ENCODE data around the gene UGT1A6. TPM values are rescaled to one million over a fixed set of nuclear protein-coding genes. Genes with fewer than 3 reads are reported as not detected.
A peak's percentile ranks its signal among the peaks of the same experiment; 100 is the strongest.
"Not testable (repeated sequence)": the region's sequence is repeated elsewhere in the genome, so short reads cannot be mapped to it uniquely, and the experiment has no call there.

The UGT1A6 gene
- total and polyA plus RNA-seq, 2 donors (not counting 3 experiments of a cell fraction or from before 2014, with no cell fraction given) = not detected

DNA sequence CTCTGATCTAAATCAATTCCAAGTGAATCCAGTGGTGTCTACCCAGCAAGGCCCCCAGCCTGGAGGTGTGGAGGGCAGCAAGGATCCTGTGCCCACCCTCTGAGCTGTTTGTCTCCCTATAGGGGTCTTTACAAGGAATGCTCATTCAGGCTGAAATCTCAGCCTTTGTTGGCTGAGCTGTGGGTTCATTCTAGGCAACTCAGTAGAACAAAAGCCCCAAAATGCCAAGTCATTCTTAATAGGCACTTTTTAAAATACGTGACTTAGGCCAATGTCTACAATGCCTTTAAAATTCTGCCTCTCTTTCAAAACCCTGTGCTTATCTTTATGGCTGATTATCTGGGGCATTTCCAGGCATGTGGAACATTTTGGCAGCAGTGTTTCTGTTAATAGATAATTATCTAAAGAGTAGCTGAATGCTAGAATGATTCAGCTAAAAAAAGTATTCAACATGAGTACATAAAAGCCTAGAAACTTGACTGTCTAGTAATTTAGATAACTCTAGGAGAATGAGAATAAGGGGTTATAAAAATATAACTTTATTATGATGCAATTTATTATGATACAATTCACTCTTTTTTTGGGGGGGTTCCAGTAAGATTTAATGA is 7.4 kb downstream of the UGT1A6 start:
- FAIRE-seq (no peak), DNase-seq (ENCODE audit: low read depth, low spot score) (peak; percentile 94)
- no peaks in the 10 kb centered on the region for H3K36me3 ChIP-seq (ENCODE audit: control insufficient read depth in 2 of 2, extremely low read depth in 1 of 2, insufficient read depth in 2 of 2, low read length in 2 of 2)
- POLR2A ChIA-PET = interaction anchor here (0.8 kb wide), 1 partner anchor 213 kb away, joined by 3 read pairs; no protein-coding TSS in a partner anchor
- no peaks in the 10 kb centered on the region for H3K9me3 ChIP-seq (replicated peaks; ENCODE audit: control insufficient read depth, insufficient read depth, low read length)
- TF ChIP-seq JUN (IDR thresholded peaks at IDR 0.05; ENCODE audit: borderline replicate concordance, insufficient read depth, insufficient read length, low read depth) (peak; percentile 15), POLR2AphosphoS5 (IDR thresholded peaks at IDR 0.05; ENCODE audit: insufficient read depth, low read depth, low read length) (no peak), GATA2 (IDR thresholded peaks at IDR 0.05; ENCODE audit: insufficient read depth, insufficient read length, low read depth, low read length) (peak; percentile 13)
- no peaks in the 10 kb centered on the region for H3K9me1 ChIP-seq (replicated peaks; ENCODE audit: control insufficient read depth, extremely low read depth, insufficient read depth, low read length)
- no peaks in the 10 kb centered on the region for H4K20me1 ChIP-seq (replicated peaks; ENCODE audit: control insufficient read depth, extremely low read depth, insufficient read depth, low read length)
- peak overlapping the region; percentile 95 for H3K27ac ChIP-seq (ENCODE audit: insufficient read depth, low read depth, low read length)
- peak overlapping the region; percentile 62 for H3K9ac ChIP-seq (replicated peaks; ENCODE audit: extremely low read depth, insufficient read depth, low read length)
- no peak overlapping the region for H3K4me3 ChIP-seq (replicated peaks in 1 of 3; ENCODE audit: insufficient read depth in 1 of 3, low read depth in 1 of 3, low read length in 3 of 3)
- BruUV-seq (replicated peaks) = no TSS peak
- CTCF ChIA-PET = interaction anchor here (1.0 to 3.5 kb wide), 2 partner anchors 12 to 252 kb away, joined by 5 to 14 read pairs; partner anchors contain the start of gene UGT1A5
- dilution Hi-C loops (cut with MboI; ENCODE audit: extremely low pct_ligation_motif_present, low sequenced_read_pairs) = no loop called here
- intact Hi-C loops (cut with micrococcal nuclease) = loop anchor here (1.0 kb wide), 1 partner anchor 11 kb away; no protein-coding TSS in a partner anchor
- H3K27me3 ChIP-seq (ENCODE audit: control insufficient read depth in 2 of 2, insufficient read depth in 2 of 2, low read length in 2 of 2) = no peaks in the 10 kb centered on the region
- H3K4me1 ChIP-seq (ENCODE audit: control insufficient read depth, extremely low read depth, insufficient read depth, low read length) = peaks cover 4% of the 10 kb centered on the region
- no peak overlapping the region for H3K4me2 ChIP-seq (ENCODE audit: insufficient read depth, low read length)
- H2AFZ ChIP-seq (ENCODE audit: low read depth, low read length) = peak overlapping the region; percentile 38
- H3K79me2 ChIP-seq (ENCODE audit: control insufficient read depth, insufficient read depth, low read length) = no peaks in the 10 kb centered on the region

GRCh38 chr2:233700842-233701241 is 8.2 kb downstream of the UGT1A6 start:
- H3K4me3 ChIP-seq (replicated peaks in 1 of 3; ENCODE audit: insufficient read depth in 1 of 3, low read depth in 1 of 3, low read length in 3 of 3); POLR2A ChIA-PET; H2AFZ ChIP-seq (ENCODE audit: low read depth, low read length); H3K27me3 ChIP-seq (ENCODE audit: control insufficient read depth in 2 of 2, insufficient read depth in 2 of 2, low read length in 2 of 2); H3K4me2 ChIP-seq (ENCODE audit: insufficient read depth, low read length); H3K9ac ChIP-seq (replicated peaks; ENCODE audit: extremely low read depth, insufficient read depth, low read length); FAIRE-seq; H3K79me2 ChIP-seq (ENCODE audit: control insufficient read depth, insufficient read depth, low read length); H3K9me1 ChIP-seq (replicated peaks; ENCODE audit: control insufficient read depth, extremely low read depth, insufficient read depth, low read length); H3K9me3 ChIP-seq (replicated peaks; ENCODE audit: control insufficient read depth, insufficient read depth, low read length); H4K20me1 ChIP-seq (replicated peaks; ENCODE audit: control insufficient read depth, extremely low read depth, insufficient read depth, low read length); dilution Hi-C loops (cut with MboI; ENCODE audit: extremely low pct_ligation_motif_present, low sequenced_read_pairs); H3K4me1 ChIP-seq (ENCODE audit: control insufficient read depth, extremely low read depth, insufficient read depth, low read length); H3K27ac ChIP-seq (ENCODE audit: insufficient read depth, low read depth, low read length); DNase-seq (ENCODE audit: low read depth, low spot score); H3K36me3 ChIP-seq (ENCODE audit: control insufficient read depth in 2 of 2, extremely low read depth in 1 of 2, insufficient read depth in 2 of 2, low read length in 2 of 2); BruUV-seq (replicated peaks): not testable (repeated sequence)
- CTCF ChIA-PET = interaction anchor here (1.0 to 3.5 kb wide), 2 partner anchors 11 to 253 kb away, joined by 5 to 14 read pairs; partner anchors contain the start of gene UGT1A5
- intact Hi-C loops (cut with micrococcal nuclease) = loop anchor here (1.0 kb wide), 1 partner anchor 12 kb away; no protein-coding TSS in a partner anchor
